SK-N-SH (cell line): ENCODE data around the gene TUBB1. TPM values are rescaled to one million over a fixed set of nuclear protein-coding genes. Genes with fewer than 3 reads are reported as not detected.

Source experiments
- CTCF ChIA-PET: fragments of 300-600, 350-600 bp; formaldehyde crosslinking; extraction: SDS; loops from one replicate; lab custom pipeline; 2021; lab: Yijun Ruan, JAX
- POLR2A ChIA-PET: fragments of 350-600 bp; sonication (Branson Sonifier 250); formaldehyde crosslinking; extraction: SDS; loops from one replicate; lab custom pipeline; 2020; ENCODE audit warnings: antibody characterized with exemption, inconsistent platforms; lab: Yijun Ruan, JAX
- DNase-seq: peaks from one replicate; pipeline ENCODE4 v3.0.0; 2012
- H2AFZ ChIP-seq: fragments of 200-600 bp; sonication (generic); 2 replicates; pipeline ENCODE4 v1.8.1; 2016; ENCODE audit warnings: antibody characterized with exemption, mild to moderate bottlenecking, low read depth
- H3F3A ChIP-seq: fragments of 200-600 bp; sonication (generic); replicated peaks from 2 replicates; pipeline ENCODE3; 2016; ENCODE audit warnings: antibody characterized with exemption, mild to moderate bottlenecking; ENCODE audit not compliant: insufficient read depth
- H3K27ac ChIP-seq, 2 experiments: fragments of 200-500 bp in 1 of 2; fragments of 200-600 bp in 1 of 2; sonication (Bioruptor generic) in 1 of 2; sonication (generic), shearing (Covaris generic) in 1 of 2; 2 replicates each; pipeline versions ENCODE4 v1.5.1 to v1.6.1; 2014 to 2016; ENCODE audit warnings: low read depth in 2 of 2, inconsistent platforms in 1 of 2, low read length in 1 of 2, mild to moderate bottlenecking in 1 of 2, mixed read lengths in 1 of 2
- H3K27me3 ChIP-seq: fragments of 200-600 bp; sonication (generic), shearing (Covaris generic); 2 replicates; pipeline ENCODE4 v1.6.1; 2016; ENCODE audit warnings: mixed run types; ENCODE audit not compliant: insufficient read depth
- H3K36me3 ChIP-seq, 2 experiments: fragments of 200-500 bp in 1 of 2; fragments of 200-600 bp in 1 of 2; sonication (Bioruptor generic) in 1 of 2; sonication (generic) in 1 of 2; replicated peaks in 1 of 2; 2 replicates each; pipeline versions ENCODE3 to v1.5.1; 2014 to 2016; ENCODE audit warnings: low read length in 1 of 2, mild to moderate bottlenecking in 1 of 2; ENCODE audit not compliant: insufficient read depth in 2 of 2, control insufficient read depth in 1 of 2
- H3K4me1 ChIP-seq, 2 experiments: fragments of 200-500 bp in 1 of 2; fragments of 200-600 bp in 1 of 2; sonication (Bioruptor generic) in 1 of 2; sonication (generic), shearing (Covaris generic) in 1 of 2; 2 replicates each; pipeline versions ENCODE4 v1.5.1 to v1.6.1; 2014 to 2016; ENCODE audit warnings: low read depth in 1 of 2, low read length in 1 of 2, mixed run types in 1 of 2; ENCODE audit not compliant: insufficient read depth in 2 of 2, control insufficient read depth in 1 of 2
- H3K4me2 ChIP-seq: fragments of 200-600 bp; sonication (generic), shearing (Covaris generic); 2 replicates; pipeline ENCODE4 v1.6.1; 2017; ENCODE audit warnings: mixed run types
- H3K4me3 ChIP-seq, 2 experiments: fragments of 200-500 bp in 1 of 2; fragments of 200-600 bp in 1 of 2; sonication (Bioruptor generic) in 1 of 2; sonication (generic), shearing (Covaris generic) in 1 of 2; 2 replicates each; pipeline versions ENCODE4 v1.5.1 to v1.8.1; 2014 to 2016; ENCODE audit warnings: low read depth in 2 of 2, inconsistent platforms in 1 of 2, low read length in 1 of 2, mild to moderate bottlenecking in 1 of 2, mixed read lengths in 1 of 2, moderate library complexity in 1 of 2
- H3K79me2 ChIP-seq: fragments of 200-600 bp; sonication (generic); 2 replicates; pipeline ENCODE4 v1.8.1; 2017; ENCODE audit warnings: mild to moderate bottlenecking; ENCODE audit not compliant: insufficient read depth
- H3K9ac ChIP-seq: fragments of 200-600 bp; sonication (generic); 2 replicates; pipeline ENCODE4 v1.6.1; 2017; ENCODE audit warnings: mixed run types
- H3K9me2 ChIP-seq: fragments of 200-600 bp; sonication (generic); 2 replicates; pipeline ENCODE4 v1.6.1; 2017; ENCODE audit warnings: mixed run types
- H3K9me3 ChIP-seq: fragments of 200-600 bp; sonication (generic); 2 replicates; pipeline ENCODE4 v1.6.1; 2017; ENCODE audit warnings: mixed run types, mild to moderate bottlenecking, moderate library complexity
- H4K20me1 ChIP-seq: fragments of 200-600 bp; sonication (generic); 2 replicates; pipeline ENCODE4 v1.6.1; 2017; ENCODE audit warnings: mild to moderate bottlenecking, mixed run types; ENCODE audit not compliant: insufficient read depth
- CHD2 ChIP-seq: fragments of 150-350 bp; IDR thresholded peaks from 2 replicates; pipeline ENCODE4 v1.6.1; 2018; ENCODE audit warnings: low read length; ENCODE audit not compliant: partially characterized antibody
- ELF1 ChIP-seq: IDR thresholded peaks from 2 replicates; pipeline ENCODE4 v1.4.0; 2012
- EP300 ChIP-seq, 2 experiments: IDR thresholded peaks; 2 replicates each; pipeline versions ENCODE4 v1.4.0 to v1.6.1; 2012; ENCODE audit warnings: borderline replicate concordance in 1 of 2, low read depth in 1 of 2, low read length in 1 of 2
- EZH2phosphoT487 ChIP-seq: fragments of 200-600 bp; sonication (generic); IDR thresholded peaks from 2 replicates; pipeline ENCODE4 v1.6.1; 2017; ENCODE audit warnings: low read depth, mixed run types, mild to moderate bottlenecking, antibody characterized with exemption, moderate library complexity, borderline replicate concordance
- FOXJ3 ChIP-seq: sonication (generic); formaldehyde crosslinking; IDR thresholded peaks from 2 replicates; pipeline ENCODE4 v1.5.1; 2020; ENCODE audit warnings: mild to moderate bottlenecking, missing genetic modification reagents
- FOXM1 ChIP-seq: IDR thresholded peaks from 2 replicates; pipeline ENCODE4 v1.4.0; 2012; ENCODE audit warnings: low read depth, mild to moderate bottlenecking
- GATA2 ChIP-seq: sonication (generic); formaldehyde crosslinking; IDR thresholded peaks from 2 replicates; pipeline ENCODE4 v1.5.0; 2020; ENCODE audit warnings: mild to moderate bottlenecking, missing genetic modification reagents
- JUND ChIP-seq: IDR thresholded peaks from 2 replicates; pipeline ENCODE4 v1.4.0; 2012
- MEF2A ChIP-seq: IDR thresholded peaks from 2 replicates; pipeline ENCODE4 v1.4.0; 2012; ENCODE audit warnings: low read depth, borderline replicate concordance
- MXI1 ChIP-seq: IDR thresholded peaks from 2 replicates; pipeline ENCODE4 v1.6.1; 2012; ENCODE audit warnings: mild to moderate bottlenecking, low read depth, low read length, improper control_type of control experiment
- NRF1 ChIP-seq: IDR thresholded peaks from 2 replicates; pipeline ENCODE4 v1.6.1; 2012; ENCODE audit warnings: low read depth, mild to moderate bottlenecking, low read length
- POLR2AphosphoS5 ChIP-seq: IDR thresholded peaks from 2 replicates; pipeline ENCODE4 v1.6.1; 2012; ENCODE audit warnings: low read depth, low read length
- RAD21 ChIP-seq: IDR thresholded peaks from 2 replicates; pipeline ENCODE4 v1.6.1; 2012; ENCODE audit warnings: mild to moderate bottlenecking, low read length
- RCOR1 ChIP-seq: fragments of 150-350 bp; IDR thresholded peaks from 2 replicates; pipeline ENCODE4 v1.6.1; 2017; ENCODE audit warnings: antibody characterized with exemption, low read length
- RFX5 ChIP-seq: IDR thresholded peaks from 2 replicates; pipeline ENCODE4 v1.6.1; 2012; ENCODE audit warnings: mild to moderate bottlenecking, improper control_type of control experiment, low read length
- SIN3A ChIP-seq: IDR thresholded peaks from 2 replicates; pipeline ENCODE4 v1.6.1; 2012; ENCODE audit warnings: low read depth, mild to moderate bottlenecking, low read length, moderate library complexity, borderline replicate concordance
- TCF12 ChIP-seq: IDR thresholded peaks from 2 replicates; pipeline ENCODE4 v1.4.0; 2012
- YY1 ChIP-seq: IDR thresholded peaks from 2 replicates; pipeline ENCODE4 v1.4.0; 2012; ENCODE audit warnings: low read depth, mild to moderate bottlenecking
- WGBS: methylation state at CpG from one replicate; pipeline ENCODE4 v1.1.6; 2017; ENCODE audit warnings: low lambda C conversion rate; 5-methylcytosine and 5-hydroxymethylcytosine counted together
- polyA plus RNA-seq, 3 experiments: library from polyadenylated mRNA; depleted of rRNA; stranded (reverse); fragments of >200 nt; gene quantifications; 2 replicates each; pipeline ENCODE4 v1.2.3, GENCODE V29; 2012
- TF ChIP-seq, protein P1 (sequence below): fragments of 150-350 bp; IDR thresholded peaks from 2 replicates; pipeline ENCODE4 v1.6.1; 2017; ENCODE audit warnings: antibody characterized with exemption, low read length, low read depth, borderline replicate concordance
- TF ChIP-seq, protein P2 (sequence below): IDR thresholded peaks from 2 replicates; pipeline ENCODE4; 2012
- TF ChIP-seq, protein P3 (sequence below): IDR thresholded peaks from 2 replicates; pipeline ENCODE4 v1.4.0; 2012; ENCODE audit warnings: low read depth, borderline replicate concordance
- TF ChIP-seq, protein P4 (sequence below): fragments of 200-600 bp; sonication (generic); IDR thresholded peaks from 2 replicates; pipeline ENCODE4 v1.6.1; 2017; ENCODE audit warnings: antibody characterized with exemption, mild to moderate bottlenecking, moderate library complexity

Gene TUBB1
- polyA plus RNA-seq, 1 of the 3 experiments (the other 2 are of a cell fraction), result not detected

DNA sequence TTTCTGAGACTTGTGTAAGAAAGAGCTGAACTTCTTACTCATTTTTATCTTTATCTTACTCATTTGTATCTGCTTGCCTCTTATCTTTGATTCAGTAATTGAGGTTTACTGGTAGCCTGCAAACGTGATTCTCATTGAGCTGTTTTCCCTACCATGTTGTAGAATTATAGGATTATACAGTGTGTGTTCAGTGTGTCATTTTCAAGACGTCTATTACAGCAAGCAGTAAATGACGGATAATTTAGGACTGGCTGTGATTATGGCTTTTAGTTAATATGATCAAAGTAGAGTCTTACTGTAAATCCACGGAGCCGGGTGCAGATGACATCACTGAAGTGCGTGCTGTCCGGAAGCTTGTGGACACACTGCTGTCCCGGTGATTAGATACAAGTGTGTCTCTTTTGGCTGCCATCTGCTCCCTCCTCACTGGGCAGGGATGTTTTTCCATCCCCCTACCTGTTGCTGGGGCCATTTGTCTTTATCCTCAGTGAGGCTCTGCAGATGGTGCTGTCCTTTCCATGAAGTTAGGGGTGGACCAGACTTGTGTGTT is 32.2 kb upstream of the TUBB1 start:
- WGBS, result 68% methylated on average over 8 of the region's 8 CpGs

DNA sequence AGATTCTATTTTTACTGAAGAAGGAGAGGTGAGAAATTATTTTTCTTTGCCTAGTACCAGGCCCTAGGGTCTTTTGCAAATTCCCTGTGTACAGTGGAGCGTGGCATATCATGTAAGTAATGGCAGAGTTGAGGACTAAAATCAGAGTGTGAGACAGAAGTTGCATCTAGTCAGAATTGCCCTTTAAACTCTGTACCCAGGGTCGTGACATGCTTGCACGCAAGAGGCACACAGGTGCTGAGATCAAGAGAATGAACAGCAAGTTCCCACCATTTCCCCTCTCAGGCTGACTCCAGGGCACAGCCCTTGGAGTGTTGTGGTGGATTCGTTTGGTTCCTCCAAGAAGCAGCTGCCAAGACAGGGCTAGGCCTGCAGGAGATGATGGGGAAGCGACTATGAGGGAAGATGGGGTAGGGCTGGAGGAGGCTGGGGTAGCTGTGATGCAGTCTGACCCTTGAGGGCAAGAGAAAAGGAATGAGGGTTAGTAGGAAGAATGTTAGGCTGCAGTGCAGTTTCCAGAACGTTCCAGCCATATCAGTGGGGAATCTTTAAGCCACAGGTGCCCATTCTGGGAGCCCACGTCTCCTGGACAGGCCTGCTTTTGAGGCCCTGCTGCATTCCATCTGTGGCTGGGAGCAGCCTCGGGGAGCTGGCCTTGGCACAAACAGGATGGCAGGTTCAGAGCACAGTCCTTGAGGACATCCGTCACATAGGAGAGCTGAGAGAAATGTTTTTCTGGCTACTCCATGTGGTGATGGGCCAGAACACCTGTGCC is 31.3 kb upstream of the TUBB1 start:
- Histone ChIP-seq H3F3A (no peaks in the 10 kb centered on the region), H3K4me3 (no peak overlapping the region; a peak in 1 of 4 replicates), H2AFZ (no peak overlapping the region), H3K9me2 (no peaks in the 10 kb centered on the region), H3K27me3 (no peaks in the 10 kb centered on the region), H3K4me1 (peaks cover under 1 to 48% of the 10 kb centered on the region in 2 experiments; a peak in 2 of 4 replicates), H3K27ac (peak overlapping the region in 1 of 2 experiments; percentile 56; a peak in 2 of 4 replicates), H4K20me1 (peaks cover 24% of the 10 kb centered on the region), H3K36me3 (peaks cover 54 to 63% of the 10 kb centered on the region in 2 experiments), H3K9ac (no peak overlapping the region), H3K79me2 (peaks cover 41% of the 10 kb centered on the region), H3K9me3 (no peaks in the 10 kb centered on the region), H3K4me2 (no peak overlapping the region)
- ChIA-PET POLR2A (interaction anchor here (1.0 to 1.5 kb wide), 4 partner anchors 12 to 97 kb away, joined by 3 to 11 read pairs (median 5); partner anchors contain the start of gene ATP5F1E), CTCF (interaction anchor here (0.5 to 2.0 kb wide), 9 partner anchors 17 to 507 kb away, joined by 3 to 6 read pairs (median 3); no protein-coding TSS in a partner anchor)
- TF ChIP-seq EP300 (IDR thresholded peaks at IDR 0.05; ENCODE audit: borderline replicate concordance in 1 of 2, low read depth in 1 of 2, low read length in 1 of 2), result no peak
- no peak for TF ChIP-seq JUND
- TF ChIP-seq, protein P1, sequence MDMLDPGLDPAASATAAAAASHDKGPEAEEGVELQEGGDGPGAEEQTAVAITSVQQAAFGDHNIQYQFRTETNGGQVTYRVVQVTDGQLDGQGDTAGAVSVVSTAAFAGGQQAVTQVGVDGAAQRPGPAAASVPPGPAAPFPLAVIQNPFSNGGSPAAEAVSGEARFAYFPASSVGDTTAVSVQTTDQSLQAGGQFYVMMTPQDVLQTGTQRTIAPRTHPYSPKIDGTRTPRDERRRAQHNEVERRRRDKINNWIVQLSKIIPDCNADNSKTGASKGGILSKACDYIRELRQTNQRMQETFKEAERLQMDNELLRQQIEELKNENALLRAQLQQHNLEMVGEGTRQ, result no peak
- TF ChIP-seq, protein P2, sequence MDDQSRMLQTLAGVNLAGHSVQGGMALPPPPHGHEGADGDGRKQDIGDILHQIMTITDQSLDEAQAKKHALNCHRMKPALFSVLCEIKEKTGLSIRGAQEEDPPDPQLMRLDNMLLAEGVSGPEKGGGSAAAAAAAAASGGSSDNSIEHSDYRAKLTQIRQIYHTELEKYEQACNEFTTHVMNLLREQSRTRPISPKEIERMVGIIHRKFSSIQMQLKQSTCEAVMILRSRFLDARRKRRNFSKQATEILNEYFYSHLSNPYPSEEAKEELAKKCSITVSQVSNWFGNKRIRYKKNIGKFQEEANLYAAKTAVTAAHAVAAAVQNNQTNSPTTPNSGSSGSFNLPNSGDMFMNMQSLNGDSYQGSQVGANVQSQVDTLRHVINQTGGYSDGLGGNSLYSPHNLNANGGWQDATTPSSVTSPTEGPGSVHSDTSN, result no peak
- TF ChIP-seq FOXJ3 (CRISPR knock-in tag), result no peak
- TF ChIP-seq SIN3A, result no peak
- TF ChIP-seq ELF1, result no peak
- TF ChIP-seq NRF1, result no peak
- TF ChIP-seq MEF2A, result no peak
- TF ChIP-seq, protein P3, sequence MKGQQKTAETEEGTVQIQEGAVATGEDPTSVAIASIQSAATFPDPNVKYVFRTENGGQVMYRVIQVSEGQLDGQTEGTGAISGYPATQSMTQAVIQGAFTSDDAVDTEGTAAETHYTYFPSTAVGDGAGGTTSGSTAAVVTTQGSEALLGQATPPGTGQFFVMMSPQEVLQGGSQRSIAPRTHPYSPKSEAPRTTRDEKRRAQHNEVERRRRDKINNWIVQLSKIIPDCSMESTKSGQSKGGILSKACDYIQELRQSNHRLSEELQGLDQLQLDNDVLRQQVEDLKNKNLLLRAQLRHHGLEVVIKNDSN, result no peak
- no peak for TF ChIP-seq TCF12
- DNase-seq, result no peak
- WGBS, result 83% methylated on average over 7 of the region's 9 CpGs

More for the DNA sequence above, 32.2 kb upstream of the TUBB1 start:
- no peaks in the 10 kb centered on the region for H3K9me2 ChIP-seq
- peaks cover 50% of the 10 kb centered on the region for H3K79me2 ChIP-seq
- H3K4me3 ChIP-seq, result no peak overlapping the region
- H3K9me3 ChIP-seq, result no peaks in the 10 kb centered on the region
- H4K20me1 ChIP-seq, result peaks cover 24% of the 10 kb centered on the region
- H3K27me3 ChIP-seq, result no peaks in the 10 kb centered on the region
- CTCF ChIA-PET, result interaction anchor here (0.5 to 1.5 kb wide), 4 partner anchors 16 to 469 kb away, joined by 3 to 5 read pairs (median 3); no protein-coding TSS in a partner anchor
- H3K4me1 ChIP-seq, result peaks cover 9 to 53% of the 10 kb centered on the region in 2 experiments; a peak in 3 of 4 replicates
- H3K36me3 ChIP-seq, result peaks cover 45 to 57% of the 10 kb centered on the region in 2 experiments
- H3K4me2 ChIP-seq, result no peak overlapping the region
- H2AFZ ChIP-seq, result no peak overlapping the region
- peak overlapping the region in 1 of 2 experiments; percentile 56; a peak in 2 of 4 replicates for H3K27ac ChIP-seq
- POLR2A ChIA-PET, result interaction anchor here (1.0 to 1.5 kb wide), 3 partner anchors 45 to 96 kb away, joined by 3 to 11 read pairs (median 4); partner anchors contain the start of gene ATP5F1E
- H3F3A ChIP-seq, result no peaks in the 10 kb centered on the region
- H3K9ac ChIP-seq, result no peak overlapping the region
- DNase-seq, result peak; percentile 81
- TF ChIP-seq TCF12 (no peak), GATA2 (CRISPR knock-in tag) (peak; percentile 83), EP300 (IDR thresholded peaks at IDR 0.05; ENCODE audit: borderline replicate concordance in 1 of 2, low read depth in 1 of 2, low read length in 1 of 2) (peak in 1 of 2 experiments; percentile 65; a peak in 1 of 4 replicates), EZH2phosphoT487 (no peak), RCOR1 (peak; percentile 10; the same call in 1 of the 2 replicates), MXI1 (0 out of 2 replicates have a peak, but pooled peaks have one; percentile 48), FOXJ3 (CRISPR knock-in tag) (peak; percentile 52; the same call in 1 of the 2 replicates), RFX5 (no peak), NRF1 (no peak), CHD2 (peak; percentile 28), FOXM1 (no peak), ELF1 (no peak), RAD21 (0 out of 2 replicates have a peak, but pooled peaks have one; percentile 5), YY1 (no peak), JUND (no peak), POLR2AphosphoS5 (no peak)
- TF ChIP-seq, protein P4, sequence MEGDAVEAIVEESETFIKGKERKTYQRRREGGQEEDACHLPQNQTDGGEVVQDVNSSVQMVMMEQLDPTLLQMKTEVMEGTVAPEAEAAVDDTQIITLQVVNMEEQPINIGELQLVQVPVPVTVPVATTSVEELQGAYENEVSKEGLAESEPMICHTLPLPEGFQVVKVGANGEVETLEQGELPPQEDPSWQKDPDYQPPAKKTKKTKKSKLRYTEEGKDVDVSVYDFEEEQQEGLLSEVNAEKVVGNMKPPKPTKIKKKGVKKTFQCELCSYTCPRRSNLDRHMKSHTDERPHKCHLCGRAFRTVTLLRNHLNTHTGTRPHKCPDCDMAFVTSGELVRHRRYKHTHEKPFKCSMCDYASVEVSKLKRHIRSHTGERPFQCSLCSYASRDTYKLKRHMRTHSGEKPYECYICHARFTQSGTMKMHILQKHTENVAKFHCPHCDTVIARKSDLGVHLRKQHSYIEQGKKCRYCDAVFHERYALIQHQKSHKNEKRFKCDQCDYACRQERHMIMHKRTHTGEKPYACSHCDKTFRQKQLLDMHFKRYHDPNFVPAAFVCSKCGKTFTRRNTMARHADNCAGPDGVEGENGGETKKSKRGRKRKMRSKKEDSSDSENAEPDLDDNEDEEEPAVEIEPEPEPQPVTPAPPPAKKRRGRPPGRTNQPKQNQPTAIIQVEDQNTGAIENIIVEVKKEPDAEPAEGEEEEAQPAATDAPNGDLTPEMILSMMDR, result no peak
